Stimulated activated CD4-positive, alpha-beta T cell treated with anti-CD3 and anti-CD28 coated beads, Interleukin-4, amount 100 ng/mL, for 48 hours (primary cell): ENCODE results near the gene CDC42BPG.
A peak's percentile ranks its signal among the peaks of the same experiment; 100 is the strongest.
"Not testable (repeated sequence)": the region's sequence is repeated elsewhere in the genome, so short reads cannot be mapped to it uniquely, and the experiment has no call there.

Experiments used
- DNase-seq, 2 donors: peaks; one replicate each; pipeline ENCODE4 v3.0.0-alpha.2; 2020; ENCODE audit warnings: low read depth in 2 of 2

The CDC42BPG gene

GRCh38 chr11:64835616-64836447 is 8.6 kb downstream of the CDC42BPG start:
- DNase-seq = no peak

GRCh38 chr11:64834723-64835615 is 9.5 kb downstream of the CDC42BPG start:
- no peak for DNase-seq

GRCh38 chr11:64834031-64834722 is 10.3 kb downstream of the CDC42BPG start:
- no peak for DNase-seq

GRCh38 chr11:64833509-64833908 is 10.9 kb downstream of the CDC42BPG start:
- no peak for DNase-seq

- no peak for DNase-seq
These were observed 11.3 kb downstream of the CDC42BPG start for GRCh38 chr11:64833198-64833502.

- DNase-seq = no peak
These were observed 11.8 kb downstream of the CDC42BPG start for GRCh38 chr11:64832467-64833197.

- DNase-seq = no peak
These were observed 13.0 kb downstream of the CDC42BPG start for GRCh38 chr11:64831411-64831891.

GRCh38 chr11:64829536-64830251 is 14.8 kb downstream of the CDC42BPG start:
- no peak for DNase-seq

GRCh38 chr11:64827451-64827839 is 17.0 kb downstream of the CDC42BPG start:
- DNase-seq = no peak

- no peak for DNase-seq
These were observed 17.6 kb downstream of the CDC42BPG start for GRCh38 chr11:64826578-64827450.

GRCh38 chr11:64826062-64826461 is 18.4 kb downstream of the CDC42BPG start:
- no peak for DNase-seq

- no peak for DNase-seq
These were observed 20.8 kb downstream of the CDC42BPG start for GRCh38 chr11:64823568-64824119.

GRCh38 chr11:64817476-64817875 is 27.0 kb downstream of the CDC42BPG start:
- no peak for DNase-seq

- DNase-seq = not testable (repeated sequence)
These were observed 29.0 kb downstream of the CDC42BPG start for GRCh38 chr11:64815433-64815832.

- no peak for DNase-seq
These were observed 29.7 kb downstream of the CDC42BPG start for GRCh38 chr11:64814712-64815187.

- DNase-seq = no peak
These were observed 30.6 kb downstream of the CDC42BPG start for GRCh38 chr11:64813826-64814225.

- DNase-seq = peak in 1 of 2 donors; percentile 12
These were observed 33.6 kb downstream of the CDC42BPG start for GRCh38 chr11:64810891-64811272.

GRCh38 chr11:64810271-64810890 is 34.1 kb downstream of the CDC42BPG start, which contains the start of gene MEN1:
MEN1 (minus strand) TSS chr11:64810551; CDS start chr11:64810109, 442 bp downstream.
- DNase-seq = peak; percentile 78 to 83

GRCh38 chr11:64809781-64810241 is 34.6 kb downstream of the CDC42BPG start:
- DNase-seq = peak in 1 of 2 donors; percentile 10
